T-cell (primary cell): ENCODE results near the gene TFEC. TPM values are rescaled to one million over a fixed set of nuclear protein-coding genes. Genes with fewer than 3 reads are reported as not detected.

Experiments
- ATAC-seq, 4 experiments: fragments of 200-7000 bp in 3 of 4; fragments of 150-1000 bp in 1 of 4; cut with Tn5 transposase; replicated peaks in 1 of 4; 1 replicate in 3 of 4; 2 replicates in 1 of 4; pipeline ENCODE4 v1.10.0; 2021; ENCODE audit warnings: moderate library complexity in 3 of 4, mild to moderate bottlenecking in 2 of 4, moderate number of reproducible peaks in 1 of 4
- CTCF ChIA-PET, 2 donors: fragments of 300-600 bp; sonication (Branson Sonifier 250); formaldehyde crosslinking; loops; one replicate each; lab custom pipeline; 2022; ENCODE audit warnings: antibody characterized with exemption in 2 of 2; lab: Charles Lee
- POLR2A ChIA-PET, 2 donors: fragments of 300-600 bp; sonication (Branson Sonifier 250); formaldehyde crosslinking; loops; one replicate each; lab custom pipeline; 2022; ENCODE audit warnings: antibody characterized with exemption in 2 of 2; lab: Charles Lee
- DNase-seq, 35 experiments: peaks; one replicate each; pipeline versions ENCODE4 v3.0.0 to v3.0.0-alpha.2; 2013 to 2023
- H3K27ac ChIP-seq: one replicate; pipeline ENCODE4 v1.5.1; 2013; ENCODE audit warnings: low read length
- H3K27me3 ChIP-seq, 2 experiments: replicated peaks in 1 of 2; 1 replicate in 1 of 2; 2 replicates in 1 of 2; pipeline versions ENCODE4 v1.6.1 to v1.7.0; 2013; ENCODE audit warnings: low read length in 1 of 2, mixed read lengths in 1 of 2; ENCODE audit not compliant: control insufficient read depth in 2 of 2, insufficient read depth in 2 of 2; ENCODE audit errors: extremely low read depth in 1 of 2
- H3K36me3 ChIP-seq, 2 donors: 1 replicate in 1 of 2; 2 replicates in 1 of 2; pipeline versions ENCODE4 v1.6.1 to v1.7.0; 2013; ENCODE audit warnings: low read length in 1 of 2; ENCODE audit not compliant: control insufficient read depth in 2 of 2, insufficient read depth in 1 of 2; ENCODE audit errors: extremely low read depth in 1 of 2
- H3K4me1 ChIP-seq, 2 experiments: 1 replicate in 1 of 2; 2 replicates in 1 of 2; pipeline versions ENCODE4 v1.6.1 to v1.7.0; 2013; ENCODE audit warnings: low read length in 2 of 2, mixed read lengths in 1 of 2; ENCODE audit not compliant: insufficient read depth in 2 of 2, control insufficient read depth in 1 of 2; ENCODE audit errors: extremely low read depth in 1 of 2
- H3K4me3 ChIP-seq, 2 donors: 1 replicate in 1 of 2; 2 replicates in 1 of 2; pipeline versions ENCODE4 v1.5.1 to v1.7.0; 2013; ENCODE audit warnings: mild to moderate bottlenecking in 2 of 2, low read length in 1 of 2, moderate library complexity in 1 of 2; ENCODE audit not compliant: control insufficient read depth in 1 of 2; ENCODE audit errors: extremely low read depth in 1 of 2
- H3K9me3 ChIP-seq: 2 replicates; pipeline ENCODE4 v1.7.0; 2013
- H3K27ac Mint-ChIP-seq, 2 donors: one replicate each; pipeline ENCODE4 v1.8.0; 2020 to 2021; ENCODE audit warnings: mild to moderate bottlenecking in 2 of 2, mixed read lengths in 2 of 2
- H3K27me3 Mint-ChIP-seq, 2 donors: one replicate each; pipeline ENCODE4 v1.8.0; 2021 to 2022; ENCODE audit warnings: mixed read lengths in 2 of 2
- H3K36me3 Mint-ChIP-seq: one replicate; pipeline ENCODE4 v1.8.0; 2021; ENCODE audit warnings: mixed read lengths
- H3K4me1 Mint-ChIP-seq, 3 donors: one replicate each; pipeline ENCODE4 v1.8.0; 2020 to 2022; ENCODE audit warnings: mixed read lengths in 3 of 3, mild to moderate bottlenecking in 1 of 3
- H3K4me3 Mint-ChIP-seq, 3 donors: one replicate each; pipeline ENCODE4 v1.8.0; 2020 to 2022; ENCODE audit warnings: mild to moderate bottlenecking in 3 of 3, mixed read lengths in 3 of 3, moderate library complexity in 3 of 3
- H3K9me3 Mint-ChIP-seq, 3 donors: one replicate each; pipeline ENCODE4 v1.8.0; 2020 to 2022; ENCODE audit warnings: mixed read lengths in 3 of 3
- whole genome bisulfite sequencing: methylation state at CpG from one replicate; pipeline ENCODE4 v1.1.5; 2013; ENCODE audit warnings: missing lambda C conversion rate; ENCODE audit not compliant: insufficient coverage; 5-methylcytosine and 5-hydroxymethylcytosine counted together
- total RNA-seq, 35 experiments: library from RNA in 6 of 35; stranded (reverse) in 6 of 35; fragments of 120-200 nt in 1 of 35; gene quantifications; one replicate each; pipeline versions ENCODE4 v1.2.1 to v1.2.4 and lab custom pipeline; 2013 to 2026

The TFEC gene
- total RNA-seq, 5 donors from 2014 or later (not counting 1 experiment from before 2014, with no cell fraction given): 0.19 to 0.51 (median 0.33) TPM

GRCh38 chr7:115910541-115911164, 119.9 kb downstream of the TFEC start:
- WGBS: no CpG with 5 or more reads among the region's 5 CpGs
- Histone ChIP-seq H3K27me3 (no peaks in the 10 kb centered on the region), H3K4me1 (no peaks in the 10 kb centered on the region), H3K36me3 (no peaks in the 10 kb centered on the region), H3K27ac (no peak overlapping the region), H3K9me3 (no peaks in the 10 kb centered on the region), H3K4me3 (no peak overlapping the region)
- POLR2A ChIA-PET: no interaction called here
- no peaks in the 10 kb centered on the region for H3K36me3 Mint-ChIP-seq
- ATAC-seq (no peak), DNase-seq (peak in 1 of 35 experiments; percentile 20)
- CTCF ChIA-PET: interaction anchor here in 1 of 2 donors (0.5 kb wide), 1 partner anchor 518 kb away, joined by 3 read pairs; no protein-coding TSS in a partner anchor
- H3K4me1 Mint-ChIP-seq: no peaks in the 10 kb centered on the region
- H3K9me3 Mint-ChIP-seq: no peaks in the 10 kb centered on the region
- H3K4me3 Mint-ChIP-seq: no peak overlapping the region
- H3K27ac Mint-ChIP-seq: no peak overlapping the region
- H3K27me3 Mint-ChIP-seq: peaks cover 0 to 7% of the 10 kb centered on the region in 2 donors

- Mint-ChIP-seq H3K4me1 (no peaks in the 10 kb centered on the region), H3K9me3 (no peaks in the 10 kb centered on the region), H3K27ac (no peak overlapping the region)
Observed at GRCh38 chr7:115906731-115907130, 123.8 kb downstream of the TFEC start.

GRCh38 chr7:115889669-115889984, 140.9 kb downstream of the TFEC start:
- Mint-ChIP-seq H3K4me3 (no peak overlapping the region), H3K4me1 (no peaks in the 10 kb centered on the region), H3K27ac (no peak overlapping the region), H3K27me3 (no peaks in the 10 kb centered on the region), H3K36me3 (no peaks in the 10 kb centered on the region), H3K9me3 (peaks cover 0 to 13% (median 10%) of the 10 kb centered on the region in 3 donors)
- Histone ChIP-seq H3K4me1 (no peaks in the 10 kb centered on the region), H3K9me3 (no peaks in the 10 kb centered on the region), H3K36me3 (no peaks in the 10 kb centered on the region), H3K27ac (no peak overlapping the region), H3K4me3 (no peak overlapping the region), H3K27me3 (peaks cover 0 to 3% of the 10 kb centered on the region in 2 experiments)
- ChIA-PET POLR2A (no interaction called here), CTCF (no interaction called here)
- WGBS: 70% methylated on average over 2 of the region's 3 CpGs
- DNase-seq (no peak), ATAC-seq (no peak)

More at GRCh38 chr7:115906731-115907130, 123.8 kb downstream of the TFEC start:
- peaks cover 0 to 10% of the 10 kb centered on the region in 2 donors for H3K27me3 Mint-ChIP-seq
- Histone ChIP-seq H3K27ac (no peak overlapping the region), H3K27me3 (no peaks in the 10 kb centered on the region), H3K4me3 (no peak overlapping the region), H3K9me3 (no peaks in the 10 kb centered on the region), H3K4me1 (no peaks in the 10 kb centered on the region), H3K36me3 (no peaks in the 10 kb centered on the region)
- DNase-seq (no peak), ATAC-seq (no peak)
- ChIA-PET POLR2A (interaction anchor here (0.6 kb wide), 2 partner anchors 185 to 428 kb away, joined by 3 to 5 read pairs; no protein-coding TSS in a partner anchor), CTCF (interaction anchor here in 1 of 2 donors (0.6 kb wide), 1 partner anchor 1878 kb away, joined by 3 read pairs; no protein-coding TSS in a partner anchor)
- no peaks in the 10 kb centered on the region for H3K36me3 Mint-ChIP-seq
- no CpG with 5 or more reads among the region's 1 CpG for WGBS
- H3K4me3 Mint-ChIP-seq: no peak overlapping the region

GRCh38 chr7:115888981-115889668, 141.4 kb downstream of the TFEC start:
- H3K9me3 Mint-ChIP-seq: peaks cover 0 to 13% (median 10%) of the 10 kb centered on the region in 3 donors
- H3K4me1 ChIP-seq: no peaks in the 10 kb centered on the region
- no peak overlapping the region for H3K27ac ChIP-seq
- DNase-seq (no peak), ATAC-seq (no peak)
- H3K27me3 Mint-ChIP-seq: no peaks in the 10 kb centered on the region
- no peak overlapping the region for H3K27ac Mint-ChIP-seq
- CTCF ChIA-PET: no interaction called here
- no peaks in the 10 kb centered on the region for H3K36me3 Mint-ChIP-seq
- no peak overlapping the region for H3K4me3 ChIP-seq
- WGBS: 89% methylated on average over 6 of the region's 11 CpGs
- no peaks in the 10 kb centered on the region for H3K4me1 Mint-ChIP-seq
- H3K27me3 ChIP-seq: peaks cover 0 to 3% of the 10 kb centered on the region in 2 experiments
- H3K4me3 Mint-ChIP-seq: no peak overlapping the region
- H3K36me3 ChIP-seq: no peaks in the 10 kb centered on the region
- no peaks in the 10 kb centered on the region for H3K9me3 ChIP-seq
- POLR2A ChIA-PET: no interaction called here

- H3K4me3 ChIP-seq: no peak overlapping the region
- WGBS: no CpG with 5 or more reads among the region's 2 CpGs
- no peaks in the 10 kb centered on the region for H3K36me3 Mint-ChIP-seq
- H3K9me3 Mint-ChIP-seq: peaks cover 0 to 13% (median 10%) of the 10 kb centered on the region in 3 donors
- ChIA-PET CTCF (no interaction called here), POLR2A (no interaction called here)
- no peak for ATAC-seq
- no peaks in the 10 kb centered on the region for H3K4me1 Mint-ChIP-seq
- no peaks in the 10 kb centered on the region for H3K36me3 ChIP-seq
- no peak overlapping the region for H3K27ac Mint-ChIP-seq
- H3K4me3 Mint-ChIP-seq: no peak overlapping the region
- H3K4me1 ChIP-seq: no peaks in the 10 kb centered on the region
- peaks cover 0 to 3% of the 10 kb centered on the region in 2 experiments for H3K27me3 ChIP-seq
- no peaks in the 10 kb centered on the region for H3K27me3 Mint-ChIP-seq
- no peak overlapping the region for H3K27ac ChIP-seq
- H3K9me3 ChIP-seq: no peaks in the 10 kb centered on the region
- DNase-seq: no peak
Observed at GRCh38 chr7:115885550-115885949, 145.0 kb downstream of the TFEC start.
